ENCODE results near the gene NGLY1. TPM values are rescaled to one million over a fixed set of nuclear protein-coding genes. Genes with fewer than 3 reads are reported as not detected.

NGLY1 gene
- total and polyA plus RNA-seq, 10 of the 15 experiments (the other 5 are each of a cell fraction or from before 2014, with no cell fraction given): 29.8 to 73.5 (median 47.0) TPM

- Histone ChIP-seq H3K9ac (ENCODE audit: control insufficient read depth, insufficient read depth, low read length) (no peak overlapping the region), H3K36me3 (ENCODE audit: control insufficient read depth in 2 of 2, insufficient read depth in 2 of 2, low read length in 1 of 2) (peaks cover 6 to 32% of the 10 kb centered on the region in 2 experiments), H3K9me3 (replicated peaks; ENCODE audit: control insufficient read depth, insufficient read depth, low read length) (no peaks in the 10 kb centered on the region), H2AFZ (ENCODE audit: control insufficient read depth, low read depth, low read length) (no peak overlapping the region), H3K4me3 (no peak overlapping the region), H3K4me2 (ENCODE audit: control insufficient read depth, insufficient read depth) (no peak overlapping the region), H3K27ac (ENCODE audit: control insufficient read depth, insufficient read depth) (no peak overlapping the region), H4K20me1 (ENCODE audit: control insufficient read depth, insufficient read depth) (no peaks in the 10 kb centered on the region), H3K4me1 (ENCODE audit: control insufficient read depth, insufficient read depth, low read length) (no peaks in the 10 kb centered on the region), H3K79me2 (ENCODE audit: control insufficient read depth, insufficient read depth, low read length) (no peaks in the 10 kb centered on the region), H3K27me3 (replicated peaks in 1 of 2; ENCODE audit: control insufficient read depth in 2 of 2, insufficient read depth in 2 of 2, low read length in 1 of 2) (no peaks in the 10 kb centered on the region)
- intact Hi-C loops (cut with micrococcal nuclease; ENCODE audit: unreplicated experiment): no loop called here
- ChIA-PET SMC1A (ENCODE audit: uncharacterized antibody, unreplicated experiment) (interaction anchor here (1.7 kb wide), 1 partner anchor 11 kb away, joined by 4 read pairs; no protein-coding TSS in a partner anchor), RAD21 (ENCODE audit: unreplicated experiment) (no interaction called here), POLR2A (interaction anchor here (1.0 kb wide), 1 partner anchor 13 kb away, joined by 3 read pairs; no protein-coding TSS in a partner anchor), CTCF (interaction anchor here (0.7 to 1.9 kb wide), 2 partner anchors 102 to 112 kb away, joined by 3 to 7 read pairs; no protein-coding TSS in a partner anchor)
- no peak for ATAC-seq
- no peak for DNase-seq (ENCODE audit: low read depth, low spot score)
- no TSS peak for BruUV-seq (replicated peaks)
- TF ChIP-seq ZBTB11 (CRISPR knock-in tag; IDR thresholded peaks at IDR 0.05): no peak
- TF ChIP-seq RBBP5 (conservative IDR thresholded peaks at IDR 0.05): no peak
- TF ChIP-seq ATF3 (IDR thresholded peaks at IDR 0.05; ENCODE audit: borderline replicate concordance, extremely low read depth, low read depth, low read length): no peak
- TF ChIP-seq TCF12 (IDR thresholded peaks at IDR 0.05; ENCODE audit: low read depth, low read length): no peak
- no peak for TF ChIP-seq CEBPZ (IDR thresholded peaks at IDR 0.05; ENCODE audit: low read depth, low read length)
- TF ChIP-seq MAX (IDR thresholded peaks at IDR 0.05; ENCODE audit: low read depth, low read length): no peak
- TF ChIP-seq ZBTB4 (CRISPR knock-in tag; IDR thresholded peaks at IDR 0.05): no peak
- TF ChIP-seq CBX5 (IDR thresholded peaks at IDR 0.05; ENCODE audit: low read depth): no peak
- WGBS (ENCODE audit: insufficient coverage, insufficient replicate concordance, low lambda C conversion rate, missing lambda C conversion rate): 98% methylated on average over 3 of the region's 3 CpGs
- FAIRE-seq: no peak
- in situ Hi-C loops (cut with MboI): no loop called here
These were observed 32.2 kb downstream of the NGLY1 start for GRCh38 chr3:25751048-25751447.

Data from GM12878 (cell line).